Right lobe of liver (tissue), 4 donors: ENCODE data around the gene NRTN.

Source experiments
- POLR2A ChIP-seq: fragments of 450-650 bp; IDR thresholded peaks from one replicate; pipeline ENCODE4 v1.6.1; 2017; ENCODE audit warnings: antibody characterized with exemption, mild to moderate bottlenecking
- TF ChIP-seq, protein P1 (sequence below), 4 donors: fragments of 200-600 bp in 3 of 4; fragments of 450-650 bp in 1 of 4; IDR thresholded peaks; one replicate each; pipeline versions ENCODE4 v1.5.1 to v1.8.0; 2016 to 2022; ENCODE audit warnings: antibody characterized with exemption in 4 of 4, mild to moderate bottlenecking in 2 of 4
- donor health status: DM: no; HTN: no; CAD: no.
- donor health status: DM: no; HTN: no; CAD: no.
- donor health status: DM: no; HTN: yes; CAD: no.

DNA sequence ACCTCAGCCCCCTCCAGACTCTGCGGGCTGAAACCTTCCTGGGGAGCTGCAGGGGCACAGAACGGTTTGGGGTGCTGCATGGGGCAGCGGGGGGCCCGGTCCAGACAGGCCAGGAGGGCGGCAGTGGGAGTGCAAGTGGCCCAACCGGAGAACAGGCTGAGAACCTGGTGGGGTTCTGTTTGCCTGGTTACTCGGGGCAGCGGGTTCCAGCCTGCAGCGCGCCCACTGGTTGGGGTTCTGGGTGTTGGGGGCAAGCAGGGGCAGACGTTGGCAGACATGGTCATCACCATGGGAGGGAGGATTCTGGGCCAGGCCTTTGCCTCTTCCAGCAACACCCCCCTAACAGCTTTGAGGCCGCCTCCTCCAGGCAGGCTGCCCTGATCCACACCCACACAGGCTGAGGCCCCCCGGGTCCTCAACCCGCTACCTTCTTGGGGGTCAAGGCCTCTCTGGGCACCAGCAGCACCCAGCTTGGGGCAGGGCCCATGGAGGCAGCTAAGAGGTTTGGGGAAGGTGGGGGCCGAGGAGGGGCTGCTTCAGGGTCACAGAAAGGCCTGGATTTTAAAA is 20.2 kb upstream of the NRTN start, which contains the start of gene PRR22:
- TF ChIP-seq, protein P1, sequence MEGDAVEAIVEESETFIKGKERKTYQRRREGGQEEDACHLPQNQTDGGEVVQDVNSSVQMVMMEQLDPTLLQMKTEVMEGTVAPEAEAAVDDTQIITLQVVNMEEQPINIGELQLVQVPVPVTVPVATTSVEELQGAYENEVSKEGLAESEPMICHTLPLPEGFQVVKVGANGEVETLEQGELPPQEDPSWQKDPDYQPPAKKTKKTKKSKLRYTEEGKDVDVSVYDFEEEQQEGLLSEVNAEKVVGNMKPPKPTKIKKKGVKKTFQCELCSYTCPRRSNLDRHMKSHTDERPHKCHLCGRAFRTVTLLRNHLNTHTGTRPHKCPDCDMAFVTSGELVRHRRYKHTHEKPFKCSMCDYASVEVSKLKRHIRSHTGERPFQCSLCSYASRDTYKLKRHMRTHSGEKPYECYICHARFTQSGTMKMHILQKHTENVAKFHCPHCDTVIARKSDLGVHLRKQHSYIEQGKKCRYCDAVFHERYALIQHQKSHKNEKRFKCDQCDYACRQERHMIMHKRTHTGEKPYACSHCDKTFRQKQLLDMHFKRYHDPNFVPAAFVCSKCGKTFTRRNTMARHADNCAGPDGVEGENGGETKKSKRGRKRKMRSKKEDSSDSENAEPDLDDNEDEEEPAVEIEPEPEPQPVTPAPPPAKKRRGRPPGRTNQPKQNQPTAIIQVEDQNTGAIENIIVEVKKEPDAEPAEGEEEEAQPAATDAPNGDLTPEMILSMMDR (IDR thresholded peaks at IDR 0.05): no peak
- no peak for TF ChIP-seq POLR2A
